ENCODE results near the gene ETFA.
"Not testable (repeated sequence)": the region's sequence is repeated elsewhere in the genome, so short reads cannot be mapped to it uniquely, and the experiment has no call there.

ETFA gene

DNA sequence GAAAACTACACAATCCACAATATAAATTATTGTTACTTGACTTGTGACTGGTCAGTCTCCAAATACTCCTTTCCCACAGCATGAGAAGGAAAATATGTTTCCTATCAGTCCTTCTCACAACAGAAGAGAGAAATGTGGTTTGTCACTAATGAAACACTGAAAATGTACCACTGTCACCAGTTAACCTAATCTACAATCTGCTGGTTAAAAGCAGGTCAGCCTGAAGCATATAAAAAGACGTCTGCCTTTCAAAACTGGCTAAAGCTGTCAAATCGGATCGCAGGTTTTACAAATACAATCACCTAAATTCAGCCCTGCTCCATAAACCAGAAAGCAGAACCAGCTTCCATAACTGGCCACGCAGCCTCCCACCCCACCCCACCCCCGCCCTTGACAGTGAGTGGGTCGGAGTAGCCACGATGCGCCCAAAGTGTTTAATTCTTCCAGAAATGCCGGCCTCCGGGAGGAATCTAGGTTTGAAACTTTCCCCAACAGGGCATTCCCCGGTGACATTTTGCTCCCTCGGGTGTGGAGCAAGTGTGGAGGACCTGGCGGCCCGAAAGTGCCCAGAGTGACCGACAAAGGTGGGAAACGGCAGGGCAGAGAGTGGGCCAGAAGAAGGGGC lies 682 bp downstream of the ETFA start:
- TF ChIP-seq, protein P1, sequence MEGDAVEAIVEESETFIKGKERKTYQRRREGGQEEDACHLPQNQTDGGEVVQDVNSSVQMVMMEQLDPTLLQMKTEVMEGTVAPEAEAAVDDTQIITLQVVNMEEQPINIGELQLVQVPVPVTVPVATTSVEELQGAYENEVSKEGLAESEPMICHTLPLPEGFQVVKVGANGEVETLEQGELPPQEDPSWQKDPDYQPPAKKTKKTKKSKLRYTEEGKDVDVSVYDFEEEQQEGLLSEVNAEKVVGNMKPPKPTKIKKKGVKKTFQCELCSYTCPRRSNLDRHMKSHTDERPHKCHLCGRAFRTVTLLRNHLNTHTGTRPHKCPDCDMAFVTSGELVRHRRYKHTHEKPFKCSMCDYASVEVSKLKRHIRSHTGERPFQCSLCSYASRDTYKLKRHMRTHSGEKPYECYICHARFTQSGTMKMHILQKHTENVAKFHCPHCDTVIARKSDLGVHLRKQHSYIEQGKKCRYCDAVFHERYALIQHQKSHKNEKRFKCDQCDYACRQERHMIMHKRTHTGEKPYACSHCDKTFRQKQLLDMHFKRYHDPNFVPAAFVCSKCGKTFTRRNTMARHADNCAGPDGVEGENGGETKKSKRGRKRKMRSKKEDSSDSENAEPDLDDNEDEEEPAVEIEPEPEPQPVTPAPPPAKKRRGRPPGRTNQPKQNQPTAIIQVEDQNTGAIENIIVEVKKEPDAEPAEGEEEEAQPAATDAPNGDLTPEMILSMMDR (IDR thresholded peaks at IDR 0.05; ENCODE audit: low read depth, low read length, missing control alignments): no peak
- DNase-seq (ENCODE audit: extremely low read depth, low read depth): no peak
- H3K4me3 ChIP-seq (replicated peaks; ENCODE audit: low read depth, low read length): peak overlapping the region; percentile 91

DNA sequence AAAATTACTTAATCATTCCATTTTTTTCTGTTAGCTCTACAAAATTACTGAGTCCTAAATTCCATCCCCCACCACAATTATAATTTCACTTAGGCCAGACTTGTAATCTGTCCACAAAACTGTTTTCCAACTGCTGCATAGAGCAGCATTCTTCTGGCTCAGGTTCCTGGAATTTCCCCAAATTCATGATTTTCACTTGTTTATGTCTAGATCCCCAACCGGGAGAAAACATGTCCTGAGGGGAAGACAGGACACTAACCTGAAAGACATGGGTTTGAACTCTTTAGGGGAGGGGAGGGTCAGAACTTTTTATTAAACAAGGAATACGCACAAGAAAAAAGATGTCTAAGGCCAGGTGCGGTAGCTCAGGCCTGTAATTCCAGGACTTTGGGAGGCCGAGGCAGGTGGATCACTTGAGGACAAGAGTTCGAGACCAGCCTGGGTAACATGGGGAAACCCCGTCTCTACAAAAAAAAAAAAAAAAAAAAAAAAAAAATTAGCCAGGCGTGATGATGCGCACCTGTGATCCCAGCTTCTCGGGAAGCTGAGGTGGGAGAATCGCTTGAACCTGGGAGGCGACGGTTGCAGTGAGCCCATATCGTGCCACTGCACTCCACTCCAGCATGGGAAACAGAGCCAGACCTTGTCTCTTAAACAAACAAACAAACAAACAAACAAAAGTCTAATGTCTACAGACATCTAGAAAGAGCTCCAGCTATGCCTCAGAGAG lies 1.5 kb downstream of the ETFA start:
- DNase-seq (ENCODE audit: extremely low read depth, low read depth): no peak
- H3K4me3 ChIP-seq (replicated peaks; ENCODE audit: low read depth, low read length): peak overlapping the region; percentile 91
- TF ChIP-seq, protein P1 (IDR thresholded peaks at IDR 0.05; ENCODE audit: low read depth, low read length, missing control alignments): no peak

DNA sequence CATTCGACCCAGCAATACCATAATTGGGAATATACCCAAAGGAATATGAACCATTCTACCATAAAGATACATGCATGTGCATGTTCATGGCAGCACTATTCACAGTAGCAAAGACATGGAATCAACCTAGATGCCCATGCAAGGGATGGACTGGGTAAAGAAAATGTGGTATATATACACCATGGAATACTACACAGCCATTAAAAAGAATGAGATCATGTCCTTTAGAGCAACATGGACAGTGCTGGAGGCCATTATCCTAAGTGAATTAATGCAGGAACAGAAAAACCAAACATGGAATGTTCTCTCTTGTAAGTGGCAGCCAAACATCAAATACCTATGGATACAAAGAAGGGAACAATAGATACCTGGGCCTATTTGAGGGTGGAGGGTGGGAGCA lies 7.4 kb downstream of the ETFA start:
- H3K4me3 ChIP-seq (replicated peaks; ENCODE audit: low read depth, low read length): no peak overlapping the region
- DNase-seq (ENCODE audit: extremely low read depth, low read depth): no peak
- TF ChIP-seq, protein P1 (IDR thresholded peaks at IDR 0.05; ENCODE audit: low read depth, low read length, missing control alignments): no peak

DNA sequence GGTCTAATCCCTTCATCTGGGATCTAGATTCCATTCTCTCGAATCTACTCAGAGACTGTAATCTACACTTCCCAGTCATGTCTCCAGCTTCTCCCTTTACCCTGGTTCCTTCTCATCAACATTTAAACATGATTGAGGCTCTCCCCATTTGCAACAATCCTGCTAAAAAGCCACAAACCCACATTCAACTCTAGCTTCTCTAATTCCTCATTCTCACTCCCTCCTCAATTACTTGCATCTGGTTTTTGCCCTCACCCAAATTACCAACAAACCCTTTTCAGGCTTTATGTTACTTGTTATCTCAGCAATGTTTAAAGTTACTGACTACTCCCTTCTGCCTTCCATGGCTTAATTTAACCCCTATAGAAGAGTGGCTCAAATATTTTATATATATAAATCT lies 11.5 kb downstream of the ETFA start:
- no peak for DNase-seq (ENCODE audit: extremely low read depth, low read depth)
- no peak overlapping the region for H3K4me3 ChIP-seq (replicated peaks; ENCODE audit: low read depth, low read length)
- TF ChIP-seq, protein P1 (IDR thresholded peaks at IDR 0.05; ENCODE audit: low read depth, low read length, missing control alignments): no peak

DNA sequence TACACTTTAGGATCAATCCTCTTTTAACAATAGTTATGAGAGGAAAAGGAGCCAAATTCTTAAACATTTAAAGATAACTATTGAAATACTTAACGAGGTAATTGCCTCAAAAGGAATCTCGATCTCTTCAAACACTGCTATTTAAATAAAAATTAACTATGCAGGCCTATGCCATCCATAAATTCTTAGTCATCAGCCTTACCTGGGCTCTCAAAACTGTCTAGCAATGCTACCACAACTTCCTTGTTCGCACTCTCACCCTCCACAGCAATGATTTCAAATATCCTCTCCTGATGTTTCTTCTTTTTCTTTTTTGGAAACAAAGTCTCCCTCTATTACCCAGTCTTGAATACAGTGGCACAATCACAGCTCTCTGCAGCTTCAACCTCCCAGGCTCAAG lies 12.3 kb downstream of the ETFA start:
- no peak overlapping the region for H3K4me3 ChIP-seq (replicated peaks; ENCODE audit: low read depth, low read length)
- DNase-seq (ENCODE audit: extremely low read depth, low read depth): no peak
- TF ChIP-seq, protein P1 (IDR thresholded peaks at IDR 0.05; ENCODE audit: low read depth, low read length, missing control alignments): no peak

DNA sequence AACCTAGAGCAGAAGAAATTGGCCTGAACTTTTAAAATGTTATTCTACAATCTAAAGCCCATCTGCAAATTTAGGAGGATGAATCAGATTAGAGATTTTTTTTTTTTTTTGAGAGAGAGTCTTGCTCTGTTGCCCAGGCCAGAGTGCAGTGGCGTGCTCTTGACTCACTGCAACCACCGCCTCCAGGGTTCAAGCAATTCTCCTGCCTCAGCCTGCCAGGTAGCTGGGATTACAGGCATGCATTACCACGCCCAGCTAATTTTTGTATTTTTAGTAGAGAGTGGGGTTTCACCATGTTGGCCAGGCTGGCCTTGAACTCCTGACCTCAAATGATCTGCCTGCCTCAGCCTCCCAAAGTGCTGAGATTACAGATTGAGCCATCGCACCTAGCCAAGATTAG lies 13.3 kb downstream of the ETFA start:
- not testable (repeated sequence) for H3K4me3 ChIP-seq (replicated peaks; ENCODE audit: low read depth, low read length); DNase-seq (ENCODE audit: extremely low read depth, low read depth)

DNA sequence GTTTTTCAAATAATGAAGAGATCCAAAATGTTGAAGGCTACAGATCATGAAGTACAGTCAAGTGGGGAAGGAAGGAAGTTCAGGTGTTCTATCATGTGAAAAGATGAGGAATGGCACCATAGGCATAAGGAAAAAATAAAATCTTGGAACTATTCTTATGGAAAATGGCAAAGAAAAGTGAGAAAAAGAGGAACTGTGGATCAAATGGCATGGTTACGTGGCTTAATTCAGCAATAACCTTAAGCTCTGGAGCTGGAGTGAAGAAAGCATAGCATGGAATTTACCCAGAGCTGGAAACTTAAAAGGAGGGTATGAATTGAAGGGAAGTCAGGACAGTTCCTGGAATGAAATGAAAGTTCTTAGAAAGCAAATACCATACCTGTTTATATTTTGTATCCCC lies 14.4 kb downstream of the ETFA start:
- TF ChIP-seq, protein P1 (IDR thresholded peaks at IDR 0.05; ENCODE audit: low read depth, low read length, missing control alignments): no peak
- no peak for DNase-seq (ENCODE audit: extremely low read depth, low read depth)
- no peak overlapping the region for H3K4me3 ChIP-seq (replicated peaks; ENCODE audit: low read depth, low read length)

DNA sequence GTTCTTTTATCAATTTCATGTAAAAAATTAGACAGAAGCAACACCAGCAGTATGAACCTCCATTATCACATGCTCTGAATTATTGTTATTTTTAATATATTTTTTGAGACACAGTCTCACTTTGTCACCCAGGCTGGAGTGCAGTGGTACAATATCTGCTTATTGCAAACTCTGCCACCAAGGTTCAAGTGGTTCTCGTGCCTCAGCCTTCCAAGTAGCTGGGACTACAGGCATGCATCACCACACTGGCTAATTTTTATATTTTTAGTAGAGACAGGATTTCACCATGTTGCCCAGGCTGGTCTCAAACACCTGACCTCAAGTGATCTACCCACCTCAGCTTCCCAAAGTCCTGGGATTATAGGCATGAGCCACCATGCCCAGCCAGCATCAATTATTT lies 16.8 kb downstream of the ETFA start:
- not testable (repeated sequence) for H3K4me3 ChIP-seq (replicated peaks; ENCODE audit: low read depth, low read length); DNase-seq (ENCODE audit: extremely low read depth, low read depth)

Data from HFF-Myc (cell line).